ENCODE measurements around the gene SRSF6. TPM values are rescaled to one million over a fixed set of nuclear protein-coding genes. Genes with fewer than 3 reads are reported as not detected.

The SRSF6 gene
- total and polyA plus RNA-seq, 2 of the 4 experiments (the other 2 are of a cell fraction), result 72.4 to 134 TPM

DNA sequence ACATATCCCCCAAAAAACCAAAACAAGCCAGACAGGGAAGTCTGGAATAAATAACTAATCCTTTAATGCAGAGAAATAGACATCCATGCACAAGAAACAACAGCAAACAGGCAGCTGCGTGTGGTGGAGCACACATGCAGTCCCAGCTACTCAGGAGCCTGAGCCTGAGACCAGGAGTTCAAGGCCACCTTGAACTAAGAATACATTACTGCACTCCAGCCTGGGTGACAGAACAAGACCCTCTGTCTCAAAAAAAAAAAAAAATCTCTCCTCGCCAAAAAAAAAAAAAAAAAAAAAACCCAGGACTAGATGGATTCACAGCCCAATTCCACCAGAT, 48.2 kb upstream of the SRSF6 start:
- no peak overlapping the region for H3K27ac ChIP-seq (ENCODE audit: insufficient read depth, low read length)
- H4K91ac ChIP-seq (ENCODE audit: insufficient read depth, low read depth, low read length), result no peak overlapping the region
- TF ChIP-seq, protein P1, sequence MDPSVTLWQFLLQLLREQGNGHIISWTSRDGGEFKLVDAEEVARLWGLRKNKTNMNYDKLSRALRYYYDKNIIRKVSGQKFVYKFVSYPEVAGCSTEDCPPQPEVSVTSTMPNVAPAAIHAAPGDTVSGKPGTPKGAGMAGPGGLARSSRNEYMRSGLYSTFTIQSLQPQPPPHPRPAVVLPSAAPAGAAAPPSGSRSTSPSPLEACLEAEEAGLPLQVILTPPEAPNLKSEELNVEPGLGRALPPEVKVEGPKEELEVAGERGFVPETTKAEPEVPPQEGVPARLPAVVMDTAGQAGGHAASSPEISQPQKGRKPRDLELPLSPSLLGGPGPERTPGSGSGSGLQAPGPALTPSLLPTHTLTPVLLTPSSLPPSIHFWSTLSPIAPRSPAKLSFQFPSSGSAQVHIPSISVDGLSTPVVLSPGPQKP (IDR thresholded peaks at IDR 0.05; ENCODE audit: borderline replicate concordance, low read depth, low read length), result no peak
- no peak for TF ChIP-seq MAFK (IDR thresholded peaks at IDR 0.05; ENCODE audit: low read depth, low read length)
- TF ChIP-seq CEBPB (IDR thresholded peaks at IDR 0.05; ENCODE audit: low read depth, low read length), result no peak
- no peak for TF ChIP-seq SMC3 (IDR thresholded peaks at IDR 0.05; ENCODE audit: low read depth, low read length)
- TF ChIP-seq RFX5 (IDR thresholded peaks at IDR 0.05; ENCODE audit: low read depth, low read length), result no peak
- TF ChIP-seq MAZ (IDR thresholded peaks at IDR 0.05; ENCODE audit: borderline replicate concordance, low read depth, low read length), result no peak
- TF ChIP-seq RAD21 (IDR thresholded peaks at IDR 0.05; ENCODE audit: low read length), result no peak
- no peak for TF ChIP-seq MXI1 (IDR thresholded peaks at IDR 0.05; ENCODE audit: borderline replicate concordance, low read depth, low read length)
- TF ChIP-seq, protein P2, sequence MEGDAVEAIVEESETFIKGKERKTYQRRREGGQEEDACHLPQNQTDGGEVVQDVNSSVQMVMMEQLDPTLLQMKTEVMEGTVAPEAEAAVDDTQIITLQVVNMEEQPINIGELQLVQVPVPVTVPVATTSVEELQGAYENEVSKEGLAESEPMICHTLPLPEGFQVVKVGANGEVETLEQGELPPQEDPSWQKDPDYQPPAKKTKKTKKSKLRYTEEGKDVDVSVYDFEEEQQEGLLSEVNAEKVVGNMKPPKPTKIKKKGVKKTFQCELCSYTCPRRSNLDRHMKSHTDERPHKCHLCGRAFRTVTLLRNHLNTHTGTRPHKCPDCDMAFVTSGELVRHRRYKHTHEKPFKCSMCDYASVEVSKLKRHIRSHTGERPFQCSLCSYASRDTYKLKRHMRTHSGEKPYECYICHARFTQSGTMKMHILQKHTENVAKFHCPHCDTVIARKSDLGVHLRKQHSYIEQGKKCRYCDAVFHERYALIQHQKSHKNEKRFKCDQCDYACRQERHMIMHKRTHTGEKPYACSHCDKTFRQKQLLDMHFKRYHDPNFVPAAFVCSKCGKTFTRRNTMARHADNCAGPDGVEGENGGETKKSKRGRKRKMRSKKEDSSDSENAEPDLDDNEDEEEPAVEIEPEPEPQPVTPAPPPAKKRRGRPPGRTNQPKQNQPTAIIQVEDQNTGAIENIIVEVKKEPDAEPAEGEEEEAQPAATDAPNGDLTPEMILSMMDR (conservative IDR thresholded peaks at IDR 0.05; ENCODE audit: low read depth, low read length), result no peak
- TF ChIP-seq FOS (IDR thresholded peaks at IDR 0.05; ENCODE audit: low read depth, low read length), result no peak
- TF ChIP-seq NFE2L2 (IDR thresholded peaks at IDR 0.05; ENCODE audit: low read depth, low read length), result no peak
- no peak for TF ChIP-seq POLR2A (IDR thresholded peaks at IDR 0.05; ENCODE audit: low read depth, low read length)
- TF ChIP-seq CHD1 (IDR thresholded peaks at IDR 0.05; ENCODE audit: low read depth, low read length), result no peak
- no peak for TF ChIP-seq RCOR1 (IDR thresholded peaks at IDR 0.05; ENCODE audit: insufficient replicate concordance, low read length)
- no peak for TF ChIP-seq BHLHE40 (IDR thresholded peaks at IDR 0.05; ENCODE audit: low read depth, low read length)
- TF ChIP-seq, protein P3, sequence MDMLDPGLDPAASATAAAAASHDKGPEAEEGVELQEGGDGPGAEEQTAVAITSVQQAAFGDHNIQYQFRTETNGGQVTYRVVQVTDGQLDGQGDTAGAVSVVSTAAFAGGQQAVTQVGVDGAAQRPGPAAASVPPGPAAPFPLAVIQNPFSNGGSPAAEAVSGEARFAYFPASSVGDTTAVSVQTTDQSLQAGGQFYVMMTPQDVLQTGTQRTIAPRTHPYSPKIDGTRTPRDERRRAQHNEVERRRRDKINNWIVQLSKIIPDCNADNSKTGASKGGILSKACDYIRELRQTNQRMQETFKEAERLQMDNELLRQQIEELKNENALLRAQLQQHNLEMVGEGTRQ (IDR thresholded peaks at IDR 0.05; ENCODE audit: low read depth, low read length), result no peak
- no peaks in the 10 kb centered on the region for H3K79me1 ChIP-seq (ENCODE audit: low read depth in 1 of 2, low read length in 2 of 2)
- H3K9ac ChIP-seq (ENCODE audit: low read depth, low read length), result no peak overlapping the region
- no peak overlapping the region for H3K4ac ChIP-seq (ENCODE audit: low read depth, low read length)
- CTCF ChIA-PET, result interaction anchor here (1.3 to 2.1 kb wide), 2 partner anchors 12 to 21 kb away, joined by 3 to 7 read pairs; no protein-coding TSS in a partner anchor
- no peaks in the 10 kb centered on the region for H3K27me3 ChIP-seq (ENCODE audit: control insufficient read depth, insufficient read depth, low read length)
- no peak overlapping the region for H4K5ac ChIP-seq (ENCODE audit: low read depth, low read length)
- H2AK5ac ChIP-seq (ENCODE audit: low read depth, low read length), result no peak overlapping the region
- no peaks in the 10 kb centered on the region for H3K36me3 ChIP-seq (ENCODE audit: control insufficient read depth, insufficient read depth, low read length)
- H4K8ac ChIP-seq (ENCODE audit: low read depth in 2 of 2, low read length in 2 of 2), result no peak overlapping the region
- no peak overlapping the region for H2AK9ac ChIP-seq (replicated peaks; ENCODE audit: low read depth, low read length, poor library complexity)
- H3K9me1 ChIP-seq (ENCODE audit: insufficient read depth, low read length), result no peaks in the 10 kb centered on the region
- H4K20me1 ChIP-seq (ENCODE audit: insufficient read depth, low read length), result no peaks in the 10 kb centered on the region
- dilution Hi-C loops (cut with HindIII; ENCODE audit: low sequenced_read_pairs, unreplicated experiment), result no loop called here
- ATAC-seq (ENCODE audit: low read depth) (no peak), DNase-seq (no peak)
- no peak overlapping the region for H3K18ac ChIP-seq (ENCODE audit: low read depth, low read length)
- intact Hi-C loops (cut with micrococcal nuclease), result loop anchor here (1.0 to 5.0 kb wide), 4 partner anchors 222 to 1711 kb away; partner anchors contain the start of gene PTPRT
- H3K9me3 ChIP-seq (ENCODE audit: control insufficient read depth, insufficient read depth, low read length), result 0 out of 2 replicates have a peak, but pooled peaks cover 2% of the 10 kb centered on the region
- BruUV-seq (replicated peaks), result no TSS peak
- no peak overlapping the region for H3K4me2 ChIP-seq (ENCODE audit: low read depth, low read length)
- POLR2A ChIA-PET (ENCODE audit: unreplicated experiment), result no interaction called here
- in situ Hi-C loops (cut with MboI; ENCODE audit: low sequenced_read_pairs), result loop anchor here (5.0 kb wide), 1 partner anchor 1672 kb away; no protein-coding TSS in a partner anchor
- H2BK20ac ChIP-seq (ENCODE audit: low read depth, low read length), result no peak overlapping the region
- WGBS, 2 experiments (ENCODE audit: extremely low coverage in 2 of 2, insufficient read length in 1 of 2), result no CpG with 5 or more reads among the region's 2 CpGs
- H3K4me3 ChIP-seq (ENCODE audit: insufficient read depth, low read depth, low read length), result no peak overlapping the region
- H2AFZ ChIP-seq (replicated peaks; ENCODE audit: low read length, poor library complexity), result no peak overlapping the region
- no peaks in the 10 kb centered on the region for H3K4me1 ChIP-seq (ENCODE audit: control insufficient read depth, insufficient read depth, low read length)
- no peak overlapping the region for H2BK15ac ChIP-seq (ENCODE audit: low read depth, low read length)
- H2BK5ac ChIP-seq (ENCODE audit: low read depth, low read length, poor library complexity, severe bottlenecking), result no peak overlapping the region
- H3K56ac ChIP-seq (ENCODE audit: extremely low read depth, insufficient read depth, low read length), result no peak overlapping the region
- H3K14ac ChIP-seq (replicated peaks; ENCODE audit: low read depth, low read length), result no peak overlapping the region
- no peak overlapping the region for H3K23ac ChIP-seq (ENCODE audit: low read depth, low read length)
- H2BK120ac ChIP-seq (ENCODE audit: low read depth, low read length), result no peak overlapping the region
